Activated naive CD8-positive, alpha-beta T cell treated with anti-CD3 and anti-CD28 coated beads, Interleukin-2, amount 50 U/mL, for 24 hours (primary cell): ENCODE results near the gene ADRA1B.
"Not testable (repeated sequence)": the region's sequence is repeated elsewhere in the genome, so short reads cannot be mapped to it uniquely, and the experiment has no call there.

Experiments used
- ATAC-seq: fragments of 150-1000 bp; cut with Tn5 transposase; one replicate; pipeline ENCODE4 v1.10.0; 2021
- DNase-seq: peaks from one replicate; pipeline ENCODE4 v3.0.0; 2021
- H3K27ac Mint-ChIP-seq: one replicate; pipeline ENCODE4 v1.8.0; 2021; ENCODE audit warnings: mild to moderate bottlenecking, mixed read lengths
- H3K27me3 Mint-ChIP-seq: one replicate; pipeline ENCODE4 v1.8.0; 2021; ENCODE audit warnings: mixed read lengths
- H3K36me3 Mint-ChIP-seq: one replicate; pipeline ENCODE4 v1.8.0; 2021; ENCODE audit warnings: low read depth, mixed read lengths
- H3K4me1 Mint-ChIP-seq: one replicate; pipeline ENCODE4 v1.8.0; 2021; ENCODE audit warnings: mixed read lengths
- H3K4me3 Mint-ChIP-seq: one replicate; pipeline ENCODE4 v1.8.0; 2021; ENCODE audit warnings: mild to moderate bottlenecking, moderate library complexity, mixed read lengths
- H3K9me3 Mint-ChIP-seq: one replicate; pipeline ENCODE4 v1.8.0; 2021; ENCODE audit warnings: mixed read lengths

ADRA1B gene

DNA sequence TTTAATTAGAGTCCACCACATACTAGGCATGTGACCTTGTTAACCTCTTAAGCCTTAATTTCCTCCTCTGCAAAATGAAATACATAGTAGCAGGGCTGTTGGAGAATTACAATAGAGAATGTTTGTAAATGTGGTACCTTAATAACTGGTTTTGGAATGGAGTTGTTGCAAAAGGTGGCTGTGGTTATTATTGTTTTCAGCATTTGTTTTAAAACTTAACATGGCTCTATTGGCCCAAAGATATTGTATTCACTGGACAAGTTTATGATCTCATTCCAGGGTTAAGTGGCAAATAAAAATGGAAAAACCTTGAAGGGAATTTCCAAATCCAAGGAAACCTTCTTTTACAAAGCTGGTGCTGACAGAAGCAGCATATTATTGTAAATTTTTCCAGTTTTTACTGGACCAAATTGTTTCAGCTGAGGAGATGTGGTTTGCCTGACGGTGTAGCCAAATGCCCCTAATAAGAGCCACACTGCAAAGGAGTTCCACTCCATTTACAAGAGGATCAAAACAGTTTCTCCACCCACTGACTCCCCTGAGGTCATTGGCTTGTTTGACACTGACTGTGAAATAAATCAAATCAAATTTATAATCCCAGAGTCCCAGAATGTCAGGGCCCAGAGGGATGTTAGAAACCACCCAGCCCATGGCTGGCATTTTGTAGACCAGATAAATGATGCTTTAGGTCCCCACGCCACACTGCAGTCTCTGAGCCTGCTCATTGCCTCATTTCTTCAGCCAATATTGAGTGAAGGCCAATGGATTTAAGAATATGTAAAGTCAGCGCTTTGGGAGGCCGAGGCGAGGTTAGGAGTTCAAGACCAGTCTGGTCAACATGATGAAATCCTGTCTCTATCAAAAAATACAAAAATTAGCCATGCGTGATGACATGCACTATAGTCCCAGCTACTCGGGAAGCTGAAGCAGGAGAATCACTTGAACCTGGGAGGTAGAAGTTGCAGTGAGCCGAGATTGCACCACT lies 45.2 kb downstream of the ADRA1B start:
- Mint-ChIP-seq H3K4me3 (no peak overlapping the region), H3K9me3 (no peaks in the 10 kb centered on the region), H3K4me1 (no peaks in the 10 kb centered on the region), H3K36me3 (no peaks in the 10 kb centered on the region), H3K27ac (no peak overlapping the region), H3K27me3 (peaks cover 12% of the 10 kb centered on the region)
- DNase-seq (no peak), ATAC-seq (no peak)

DNA sequence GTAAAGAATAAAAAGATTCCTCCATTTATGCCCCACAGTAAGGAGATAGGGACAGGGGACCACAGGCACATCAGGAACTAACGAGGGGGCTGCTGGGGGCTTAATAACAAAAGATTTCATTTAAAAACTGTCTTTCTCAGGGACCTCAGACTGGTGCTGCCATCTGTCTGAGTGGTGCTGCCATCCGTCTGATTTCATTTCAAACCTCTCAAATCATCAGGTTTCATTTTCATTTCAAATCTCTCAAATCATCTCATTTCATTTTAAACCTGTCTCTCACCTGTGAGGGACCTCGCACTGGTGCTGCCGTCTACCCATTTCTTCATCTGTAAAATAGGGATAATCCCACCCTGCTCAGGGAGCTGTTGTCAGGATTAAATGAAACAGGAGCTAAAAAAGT lies 45.9 kb downstream of the ADRA1B start:
- Mint-ChIP-seq H3K36me3 (no peaks in the 10 kb centered on the region), H3K4me3 (no peak overlapping the region), H3K9me3 (no peaks in the 10 kb centered on the region), H3K4me1 (no peaks in the 10 kb centered on the region), H3K27me3 (peaks cover 18% of the 10 kb centered on the region), H3K27ac (no peak overlapping the region)
- no peak for ATAC-seq
- no peak for DNase-seq

DNA sequence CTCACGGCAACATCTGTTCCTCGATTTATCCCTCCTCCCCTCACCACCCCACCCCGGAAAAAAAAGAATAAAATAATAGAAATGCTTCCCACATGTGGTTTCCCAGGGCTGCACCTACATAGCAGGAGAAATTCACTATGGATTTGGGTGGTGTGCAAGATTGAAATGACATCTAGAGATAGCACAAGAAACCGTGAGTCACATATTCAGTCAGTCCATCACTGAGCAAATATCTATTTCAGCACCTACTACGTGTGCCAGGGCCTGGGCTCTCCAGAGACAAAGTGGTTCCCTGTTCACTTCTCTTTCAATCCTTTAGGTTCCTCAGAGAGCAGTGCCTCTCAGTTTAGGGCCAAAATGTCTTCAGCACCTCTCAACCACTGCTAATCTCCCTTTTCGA lies 47.7 kb downstream of the ADRA1B start:
- Mint-ChIP-seq H3K27me3 (peaks cover 22% of the 10 kb centered on the region), H3K4me3 (no peak overlapping the region), H3K4me1 (no peaks in the 10 kb centered on the region), H3K27ac (no peak overlapping the region), H3K36me3 (no peaks in the 10 kb centered on the region), H3K9me3 (no peaks in the 10 kb centered on the region)
- no peak for ATAC-seq
- DNase-seq: no peak

GRCh38 chr5:159965031-159965837 lies 49.0 kb downstream of the ADRA1B start:
- Mint-ChIP-seq H3K4me1 (no peaks in the 10 kb centered on the region), H3K4me3 (no peak overlapping the region), H3K27ac (no peak overlapping the region), H3K36me3 (no peaks in the 10 kb centered on the region), H3K27me3 (peaks cover 26% of the 10 kb centered on the region), H3K9me3 (no peaks in the 10 kb centered on the region)
- DNase-seq: peak; percentile 45
- ATAC-seq: no peak

GRCh38 chr5:159965838-159966128 lies 49.5 kb downstream of the ADRA1B start:
- not testable (repeated sequence) for H3K4me1 Mint-ChIP-seq, DNase-seq, H3K9me3 Mint-ChIP-seq, H3K4me3 Mint-ChIP-seq, H3K27ac Mint-ChIP-seq, H3K36me3 Mint-ChIP-seq, ATAC-seq
- peaks cover 32% of the 10 kb centered on the region for H3K27me3 Mint-ChIP-seq

DNA sequence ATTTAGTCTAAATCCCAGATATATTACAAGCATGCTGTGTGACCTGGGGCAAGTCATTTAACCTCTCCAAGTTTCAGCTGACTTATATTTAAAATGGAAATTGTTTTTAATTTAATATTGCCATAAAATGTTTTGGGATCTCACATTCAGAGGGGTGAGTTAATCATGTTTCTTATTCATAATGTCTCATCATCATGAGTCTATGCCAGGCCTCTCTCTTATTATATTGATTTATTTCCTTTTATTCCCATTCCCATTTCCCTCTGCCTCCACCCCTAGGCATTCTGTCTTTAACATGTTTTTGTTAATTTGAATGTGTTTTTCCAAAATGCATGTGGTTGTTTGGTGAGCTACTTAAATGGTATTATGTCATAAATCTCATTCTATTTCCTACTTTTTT lies 53.7 kb downstream of the ADRA1B start:
- DNase-seq (no peak), ATAC-seq (no peak)
- Mint-ChIP-seq H3K27me3 (peaks cover 65% of the 10 kb centered on the region), H3K27ac (no peak overlapping the region), H3K4me1 (peaks cover 10% of the 10 kb centered on the region), H3K9me3 (no peaks in the 10 kb centered on the region), H3K36me3 (no peaks in the 10 kb centered on the region), H3K4me3 (no peak overlapping the region)

DNA sequence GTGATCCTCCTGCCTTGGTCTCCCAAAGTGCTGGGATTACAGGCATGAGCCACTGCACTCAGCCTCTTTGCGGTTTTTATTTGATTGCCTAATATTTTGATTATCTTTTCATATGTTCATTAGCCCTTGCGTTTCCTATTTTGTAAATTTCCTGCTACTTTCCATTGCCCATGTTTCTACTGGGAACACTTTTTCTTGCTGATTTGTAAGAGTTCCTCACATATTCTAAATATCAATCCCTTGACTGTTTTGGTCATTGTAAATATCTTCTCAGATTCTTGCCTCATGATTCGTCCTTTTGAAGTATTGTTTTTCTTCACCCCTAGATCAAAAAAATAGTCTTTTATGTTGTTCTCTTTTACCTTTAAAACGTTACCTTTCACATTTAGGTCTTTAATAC lies 54.8 kb downstream of the ADRA1B start:
- Mint-ChIP-seq H3K27me3 (peaks cover 63% of the 10 kb centered on the region), H3K4me3 (no peak overlapping the region), H3K4me1 (peaks cover 10% of the 10 kb centered on the region), H3K27ac (no peak overlapping the region), H3K9me3 (no peaks in the 10 kb centered on the region), H3K36me3 (no peaks in the 10 kb centered on the region)
- DNase-seq (no peak), ATAC-seq (no peak)

DNA sequence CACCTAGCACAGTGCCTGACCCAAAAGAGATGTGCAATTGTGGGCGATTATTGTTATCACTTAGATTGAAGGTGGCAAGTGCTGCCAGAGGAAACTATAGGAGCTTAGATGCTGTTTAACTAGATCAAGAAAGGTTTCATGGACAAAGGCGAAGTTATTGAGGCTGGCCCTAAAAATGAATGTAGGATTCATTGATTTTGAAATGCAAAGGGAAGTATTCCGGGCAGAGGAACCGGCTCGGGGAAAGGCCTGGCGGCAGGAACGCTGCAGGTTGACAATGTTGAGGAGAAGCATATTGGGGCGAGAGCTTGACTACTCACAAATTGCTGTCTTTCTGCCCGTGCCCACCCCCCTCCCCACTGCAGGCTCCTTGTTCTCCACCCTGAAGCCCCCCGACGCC lies 55.2 kb downstream of the ADRA1B start:
- no peak overlapping the region for H3K27ac Mint-ChIP-seq
- no peak for ATAC-seq
- no peak for DNase-seq
- no peaks in the 10 kb centered on the region for H3K9me3 Mint-ChIP-seq
- H3K27me3 Mint-ChIP-seq: peaks cover 60% of the 10 kb centered on the region
- H3K36me3 Mint-ChIP-seq: no peaks in the 10 kb centered on the region
- H3K4me1 Mint-ChIP-seq: peaks cover 10% of the 10 kb centered on the region
- peak overlapping the region; percentile 28 for H3K4me3 Mint-ChIP-seq

GRCh38 chr5:159971931-159972461 lies 55.7 kb downstream of the ADRA1B start:
- ATAC-seq (no peak), DNase-seq (no peak)
- Mint-ChIP-seq H3K4me1 (peaks cover 10% of the 10 kb centered on the region), H3K9me3 (no peaks in the 10 kb centered on the region), H3K27ac (no peak overlapping the region), H3K27me3 (peaks cover 58% of the 10 kb centered on the region), H3K4me3 (no peak overlapping the region), H3K36me3 (no peaks in the 10 kb centered on the region)

- ATAC-seq (no peak), DNase-seq (no peak)
- peaks cover 10% of the 10 kb centered on the region for H3K4me1 Mint-ChIP-seq
- peak overlapping the region; percentile 68 for H3K27ac Mint-ChIP-seq
- H3K36me3 Mint-ChIP-seq: no peaks in the 10 kb centered on the region
- H3K9me3 Mint-ChIP-seq: no peaks in the 10 kb centered on the region
- peak overlapping the region; percentile 73 for H3K4me3 Mint-ChIP-seq
- peaks cover 57% of the 10 kb centered on the region for H3K27me3 Mint-ChIP-seq
These were observed 56.5 kb downstream of the ADRA1B start for GRCh38 chr5:159972538-159973362.

DNA sequence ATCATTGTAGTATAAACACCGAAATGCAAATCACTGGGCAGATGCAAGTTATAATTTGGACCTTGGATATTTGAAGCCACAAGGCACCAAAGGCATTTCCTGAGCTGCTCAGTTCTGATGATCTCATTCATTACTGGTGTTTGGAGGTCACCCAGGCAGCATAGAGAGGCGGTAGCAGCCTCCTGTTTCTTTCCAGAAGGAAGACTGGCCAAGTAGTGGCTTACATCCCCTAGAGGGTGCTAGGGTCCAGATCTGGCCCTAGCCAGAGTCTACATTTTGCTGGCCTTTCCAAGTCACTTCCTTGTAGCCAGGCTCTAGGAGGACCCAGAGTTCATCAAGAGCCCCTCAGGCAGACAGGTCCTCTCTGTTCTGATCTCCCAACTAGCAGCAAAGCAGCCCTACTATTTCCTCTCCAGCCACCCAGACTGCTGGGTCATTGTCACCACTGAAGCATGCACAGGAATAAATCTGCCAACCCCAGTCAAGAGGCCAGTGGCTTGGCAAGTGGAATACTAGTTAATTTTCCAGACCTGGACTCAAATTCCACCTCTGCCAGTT lies 59.3 kb downstream of the ADRA1B start:
- no peak for DNase-seq
- H3K27ac Mint-ChIP-seq: no peak overlapping the region
- no peak overlapping the region for H3K4me3 Mint-ChIP-seq
- H3K27me3 Mint-ChIP-seq: peaks cover 48% of the 10 kb centered on the region
- peaks cover 10% of the 10 kb centered on the region for H3K4me1 Mint-ChIP-seq
- no peaks in the 10 kb centered on the region for H3K9me3 Mint-ChIP-seq
- no peaks in the 10 kb centered on the region for H3K36me3 Mint-ChIP-seq
- ATAC-seq: no peak

DNA sequence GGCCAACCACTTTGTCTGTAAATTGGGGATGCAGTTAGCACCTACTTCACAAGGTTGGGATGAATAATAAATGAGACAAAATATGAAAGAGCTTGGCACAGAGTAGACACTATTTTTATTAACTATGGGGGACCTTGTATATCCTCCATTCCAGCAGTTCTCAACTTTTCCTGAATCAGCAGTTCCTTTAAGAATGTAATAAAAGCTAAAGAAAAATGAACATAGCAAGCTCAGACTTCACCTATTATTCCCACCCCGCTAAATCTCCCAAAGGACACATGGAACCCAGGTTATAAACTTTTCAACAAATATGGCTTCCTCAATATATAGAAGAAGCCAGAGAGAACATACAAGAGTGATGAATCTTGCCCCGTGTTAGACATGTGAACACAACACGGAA lies 60.6 kb downstream of the ADRA1B start:
- Mint-ChIP-seq H3K4me3 (no peak overlapping the region), H3K4me1 (peaks cover 7% of the 10 kb centered on the region), H3K27me3 (peaks cover 36% of the 10 kb centered on the region), H3K9me3 (no peaks in the 10 kb centered on the region), H3K36me3 (no peaks in the 10 kb centered on the region), H3K27ac (no peak overlapping the region)
- no peak for ATAC-seq
- DNase-seq: no peak

DNA sequence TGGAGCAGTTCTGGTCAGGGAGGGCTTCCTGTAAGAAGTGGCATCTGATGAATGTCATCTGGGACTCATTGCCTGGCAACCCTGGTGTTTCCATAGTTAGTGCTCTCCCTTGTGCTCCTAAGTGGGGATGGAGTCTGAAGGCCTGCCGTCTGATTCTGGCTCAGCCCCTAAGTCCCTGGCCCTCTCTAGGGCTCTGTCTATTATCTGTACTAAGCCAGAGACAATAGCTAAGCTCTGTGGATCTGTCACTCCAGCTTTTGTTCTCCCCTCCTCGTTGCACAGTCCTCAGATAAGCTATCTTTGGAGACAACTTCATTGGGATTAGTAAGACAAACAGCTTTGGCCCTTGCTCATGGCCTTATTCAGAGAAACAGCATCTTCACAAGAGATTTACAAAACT lies 62.1 kb downstream of the ADRA1B start:
- DNase-seq (no peak), ATAC-seq (no peak)
- peaks cover 28% of the 10 kb centered on the region for H3K27me3 Mint-ChIP-seq
- no peaks in the 10 kb centered on the region for H3K9me3 Mint-ChIP-seq
- no peak overlapping the region for H3K27ac Mint-ChIP-seq
- H3K36me3 Mint-ChIP-seq: no peaks in the 10 kb centered on the region
- no peaks in the 10 kb centered on the region for H3K4me1 Mint-ChIP-seq
- H3K4me3 Mint-ChIP-seq: no peak overlapping the region
